GM18502 (cell line): ENCODE measurements around the gene HPCAL1.

Experiments
- ATAC-seq: cut with Tn5 transposase; IDR thresholded peaks from one replicate; pipeline ENCODE4 v1.9.1; 2021; ENCODE audit warnings: mild to moderate bottlenecking; ENCODE audit not compliant: unreplicated experiment, poor library complexity

HPCAL1 gene

DNA sequence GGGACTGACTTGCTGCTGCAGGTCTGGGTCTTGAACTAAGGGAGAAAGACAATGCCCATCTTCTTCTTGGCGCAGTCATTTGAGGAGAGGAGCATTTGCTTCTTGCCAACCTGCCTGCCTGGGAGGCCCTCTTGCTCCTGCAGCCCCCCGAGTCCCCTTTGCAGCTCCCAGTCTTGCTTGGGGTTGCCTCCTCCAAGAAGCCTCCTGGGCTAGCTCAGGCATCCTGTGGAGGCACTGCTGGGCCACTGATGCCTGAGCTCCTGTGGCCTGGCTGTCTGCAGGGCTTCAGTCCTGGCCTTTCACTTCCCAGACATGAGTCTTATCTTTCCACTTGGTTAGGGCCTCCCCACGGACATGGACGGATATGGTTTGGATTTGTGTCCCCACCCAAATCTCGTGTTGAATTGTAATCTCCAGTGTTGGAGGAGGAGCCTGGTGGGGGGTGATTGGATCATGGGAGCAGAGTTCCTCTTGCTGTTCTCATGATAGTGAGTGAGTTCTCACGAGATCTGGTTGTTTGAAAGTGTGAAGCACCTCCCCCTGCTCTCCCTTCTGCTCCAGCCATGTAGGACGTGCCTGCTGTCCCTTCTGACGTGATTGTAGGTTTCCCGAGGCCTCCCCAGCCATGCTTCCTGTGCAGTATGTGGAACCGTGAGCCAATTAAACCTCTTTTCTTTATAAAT, 17.3 kb downstream of the HPCAL1 start:
- ATAC-seq: no peak

DNA sequence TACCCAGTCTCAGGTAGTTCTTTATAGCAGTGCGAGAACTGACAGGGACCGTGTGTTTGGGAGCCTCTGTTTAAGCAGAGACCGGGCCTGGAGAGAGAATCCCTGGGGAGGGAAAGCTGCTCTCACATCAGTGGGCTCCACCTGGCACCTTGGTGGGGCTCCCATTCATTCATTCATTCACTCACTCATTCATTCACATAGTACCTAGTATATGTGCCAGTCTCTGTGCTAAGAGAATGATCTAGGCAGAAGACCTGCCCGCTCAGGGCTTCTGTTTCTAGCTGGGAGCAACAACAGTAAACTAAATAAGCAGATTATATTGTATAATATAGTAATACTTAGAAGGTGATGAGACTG, 17.8 kb downstream of the HPCAL1 start:
- no peak for ATAC-seq

DNA sequence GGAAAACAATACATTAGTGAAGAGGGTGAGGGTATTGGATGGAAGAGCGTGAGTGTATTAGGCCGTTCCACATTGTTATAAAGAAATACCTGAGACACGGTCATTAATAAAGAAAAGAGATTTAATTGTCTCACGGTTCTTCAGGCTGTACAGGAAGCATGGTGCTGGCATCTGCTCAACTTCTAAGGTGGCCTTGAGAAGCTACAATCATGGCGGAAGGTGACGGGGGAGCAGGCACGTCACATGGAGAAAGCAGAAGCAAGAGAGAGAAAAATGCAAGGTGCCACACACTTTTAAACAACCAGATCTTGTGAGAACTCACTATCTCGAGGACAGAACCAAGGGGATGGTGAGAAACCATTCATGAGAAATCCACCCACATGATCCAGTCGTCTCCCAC, 18.2 kb downstream of the HPCAL1 start:
- no peak for ATAC-seq

DNA sequence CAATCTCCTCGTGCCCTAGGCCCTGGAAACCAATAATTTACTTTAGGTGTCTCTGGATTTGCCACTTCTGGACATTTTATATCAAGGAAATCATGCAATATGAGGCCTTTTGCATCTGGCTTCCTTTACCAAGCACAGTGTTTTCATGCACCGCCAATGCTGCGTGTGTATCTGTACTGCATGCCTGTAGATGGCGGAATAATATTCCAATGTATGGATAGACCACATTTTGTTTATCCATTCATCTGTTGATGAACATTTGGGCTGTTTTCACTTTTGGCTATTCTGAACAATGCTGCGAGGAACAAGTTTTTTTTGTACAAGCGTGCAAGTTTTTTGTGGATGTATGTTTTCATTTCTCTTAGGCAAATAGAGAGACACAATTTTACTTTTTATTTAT, 18.9 kb downstream of the HPCAL1 start:
- no peak for ATAC-seq

DNA sequence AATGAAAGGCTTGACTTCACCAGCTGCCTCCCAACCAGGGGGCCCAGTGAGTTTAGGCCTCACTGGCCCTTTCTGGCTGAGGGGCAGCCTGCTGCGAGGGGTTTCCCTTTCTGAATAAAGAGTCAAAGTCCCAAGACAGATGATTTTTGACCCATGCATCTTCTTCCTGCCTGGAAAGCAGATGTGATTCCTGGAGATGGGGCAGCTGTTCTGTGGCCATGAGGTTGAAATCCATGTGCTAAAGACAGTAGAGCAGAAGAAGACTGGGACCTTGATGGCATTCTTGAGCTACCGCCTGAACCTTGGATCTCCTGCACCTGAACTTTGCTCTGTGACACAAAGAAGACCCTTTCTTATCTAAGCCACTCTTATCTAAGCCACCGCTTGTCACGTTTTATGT, 19.8 kb downstream of the HPCAL1 start:
- ATAC-seq: no peak

DNA sequence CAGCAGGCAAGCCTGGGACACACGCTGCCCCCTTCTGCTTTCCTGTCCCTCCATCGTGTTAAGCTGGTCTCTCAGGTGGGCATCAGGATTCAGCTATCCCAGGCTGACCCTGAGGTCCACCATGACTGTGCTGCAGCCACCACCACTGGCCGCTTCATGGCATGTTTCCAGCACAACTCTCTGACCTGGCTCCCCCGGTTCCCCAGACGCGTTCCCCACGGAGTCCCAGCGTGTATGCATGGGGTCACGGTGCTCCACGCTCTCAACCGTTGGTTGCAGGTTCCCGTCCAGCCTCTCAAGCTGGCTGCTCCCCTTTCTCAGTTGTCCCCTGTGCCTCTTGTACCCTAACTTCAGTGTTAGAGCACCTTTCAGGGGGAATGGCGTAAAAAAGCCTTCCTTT, 20.3 kb downstream of the HPCAL1 start:
- ATAC-seq: no peak

DNA sequence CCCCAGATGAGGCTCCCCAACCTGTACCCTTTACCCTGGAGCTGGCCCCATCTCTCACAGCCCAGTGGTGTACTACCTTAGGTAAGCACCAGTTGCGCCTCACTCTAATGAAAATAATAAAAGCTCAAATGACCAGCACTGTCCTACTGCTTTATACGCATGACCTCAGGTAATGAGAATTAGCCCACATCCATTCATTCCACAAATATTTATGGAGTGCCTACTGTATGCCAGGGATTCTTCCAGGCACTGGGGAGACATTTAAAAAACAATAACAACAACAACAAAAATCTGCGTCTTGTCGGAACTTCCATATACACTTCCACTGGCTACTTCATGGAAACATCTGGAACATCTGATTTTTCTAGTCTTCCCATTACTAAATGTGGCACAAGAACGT, 20.8 kb downstream of the HPCAL1 start:
- ATAC-seq: no peak

DNA sequence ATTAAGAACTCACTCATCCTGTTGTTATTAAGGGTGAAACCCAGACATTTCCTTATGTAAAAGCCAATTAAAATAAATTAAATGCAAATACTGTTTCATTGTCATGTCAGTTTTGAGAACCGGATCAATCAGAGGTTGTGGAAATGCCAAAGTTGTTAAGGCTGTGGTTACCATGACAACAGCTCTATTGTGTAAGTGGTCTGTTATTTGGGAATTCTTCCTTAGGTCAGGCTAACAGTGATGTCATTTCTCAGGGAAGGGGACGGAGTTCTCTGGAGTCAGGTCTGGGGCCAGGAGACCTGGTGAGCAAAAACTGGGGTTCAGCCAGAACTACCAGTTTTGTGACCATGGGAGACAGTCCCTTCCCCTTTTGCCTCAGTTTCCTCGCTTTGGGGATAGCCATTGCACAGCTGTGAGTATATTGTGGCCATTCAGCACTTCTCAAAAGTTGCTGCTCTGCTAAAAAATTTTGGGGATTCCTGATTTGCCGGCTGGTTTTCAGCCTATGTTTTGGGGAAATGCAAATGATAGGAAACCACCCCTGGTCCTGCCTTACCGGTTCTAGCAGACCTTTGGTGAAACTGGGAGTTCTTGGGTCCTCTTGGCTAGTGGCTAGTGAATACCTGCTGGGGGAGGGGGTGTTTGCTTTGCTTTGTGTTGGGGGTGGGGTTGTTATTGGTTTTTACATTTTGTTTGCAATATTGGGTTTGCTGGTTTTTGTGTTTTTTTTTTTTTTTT, 21.6 kb downstream of the HPCAL1 start:
- ATAC-seq: no peak

DNA sequence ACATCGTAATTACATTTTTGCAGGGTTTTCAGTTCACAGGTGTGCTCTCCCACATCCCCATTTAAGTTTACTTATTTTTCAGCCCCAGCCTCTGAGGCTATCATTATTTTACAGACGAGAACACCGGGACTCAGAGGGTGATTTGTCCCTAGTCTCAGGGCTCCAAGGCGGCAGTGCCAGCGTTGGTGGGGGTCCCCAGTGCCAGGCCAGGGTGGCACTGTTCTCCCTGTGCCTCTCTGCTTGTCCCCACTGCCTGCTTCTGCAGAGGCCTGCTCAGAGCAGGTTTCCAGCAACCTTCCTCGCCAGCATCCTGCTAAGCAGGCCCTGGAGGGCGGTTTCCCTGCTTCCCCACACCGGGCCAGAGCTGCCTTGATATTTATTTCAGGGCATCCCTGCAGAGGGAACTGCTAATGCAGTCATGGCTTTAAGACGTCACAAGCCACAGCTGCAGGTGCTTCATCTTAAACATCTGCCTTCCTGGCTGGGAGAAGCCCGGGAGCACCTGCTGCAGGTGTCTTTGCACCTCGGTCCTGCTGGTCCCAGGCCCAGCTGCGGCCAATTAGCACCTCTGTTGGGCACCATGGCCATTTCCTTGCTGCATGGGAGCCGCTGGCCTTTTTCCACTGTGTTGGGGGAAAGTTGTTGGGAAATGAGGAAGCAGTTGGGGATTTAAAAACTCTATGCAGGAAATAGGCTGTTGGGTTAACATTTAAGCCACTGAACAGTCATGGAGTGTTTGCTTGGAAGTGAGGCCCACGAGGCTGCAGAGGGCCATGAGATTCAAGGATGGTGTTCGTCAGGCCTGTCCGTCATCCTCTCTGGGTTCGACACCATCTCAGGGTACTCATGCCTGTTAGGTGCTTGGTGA, 22.8 kb downstream of the HPCAL1 start:
- no peak for ATAC-seq

DNA sequence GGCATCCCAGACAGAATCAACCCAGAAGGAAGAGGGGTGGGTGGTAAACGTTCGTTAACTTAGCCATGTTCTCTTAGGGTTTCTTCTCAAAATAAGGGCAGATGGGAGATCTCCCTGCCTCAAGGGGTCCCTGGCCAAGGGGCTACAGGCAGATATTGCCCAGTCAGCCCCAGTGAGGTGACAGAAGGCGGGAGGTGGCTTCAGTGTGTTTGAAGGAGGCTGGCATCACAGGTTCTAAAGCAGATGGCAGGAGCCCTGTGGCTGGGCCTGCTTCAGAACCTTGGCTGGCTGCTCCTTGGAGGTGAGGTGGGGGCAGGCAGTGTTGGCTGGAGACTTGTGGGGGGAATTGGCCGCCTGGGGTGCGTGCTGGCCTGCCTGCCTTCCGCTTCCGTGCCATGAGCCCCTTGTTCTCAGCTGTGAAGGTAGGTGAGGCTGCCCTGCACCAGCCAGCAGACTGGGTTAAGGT, 23.5 kb downstream of the HPCAL1 start:
- no peak for ATAC-seq

DNA sequence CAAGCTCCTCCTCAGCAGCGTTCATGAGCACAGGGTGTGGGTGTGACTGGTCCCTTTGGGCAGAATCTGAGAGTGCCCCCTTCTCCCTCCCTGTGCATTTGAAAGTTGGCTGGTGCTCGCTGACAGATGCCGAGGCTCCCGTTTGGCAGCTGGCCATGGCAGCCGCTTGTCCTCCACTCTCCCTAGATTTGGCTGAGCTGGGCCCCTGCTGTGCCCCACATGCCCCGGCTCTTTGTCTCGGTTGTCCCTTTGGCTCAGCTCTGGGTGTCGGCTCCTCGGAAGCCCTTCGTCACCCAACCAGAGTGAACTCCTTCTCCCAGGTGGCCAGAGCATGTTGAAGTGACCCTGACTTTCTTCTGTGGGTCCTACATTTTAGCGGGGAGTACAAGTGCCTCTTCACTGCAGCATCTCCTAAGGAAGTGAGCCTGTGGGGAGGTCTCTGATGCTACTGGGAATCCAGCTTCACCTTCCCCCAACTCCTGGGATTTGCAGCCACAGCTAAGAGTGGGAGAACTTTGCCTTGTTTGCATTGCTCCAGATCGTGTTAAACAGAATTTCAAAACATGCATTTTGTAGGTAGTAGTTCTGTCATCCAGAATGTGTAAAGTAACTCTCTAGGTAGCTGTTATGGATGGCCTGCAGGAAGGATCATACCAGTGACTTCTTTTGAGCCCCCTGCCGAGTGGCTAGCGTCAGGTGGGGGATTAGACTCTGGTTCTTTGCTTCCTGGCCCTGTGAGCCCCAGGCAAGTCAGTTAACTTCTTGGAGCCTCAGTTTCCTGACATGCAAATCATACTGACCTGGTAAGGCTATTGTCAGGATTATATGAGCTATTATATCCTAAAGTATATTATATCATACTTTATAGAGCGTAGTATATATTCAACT, 24.2 kb downstream of the HPCAL1 start:
- ATAC-seq: no peak

DNA sequence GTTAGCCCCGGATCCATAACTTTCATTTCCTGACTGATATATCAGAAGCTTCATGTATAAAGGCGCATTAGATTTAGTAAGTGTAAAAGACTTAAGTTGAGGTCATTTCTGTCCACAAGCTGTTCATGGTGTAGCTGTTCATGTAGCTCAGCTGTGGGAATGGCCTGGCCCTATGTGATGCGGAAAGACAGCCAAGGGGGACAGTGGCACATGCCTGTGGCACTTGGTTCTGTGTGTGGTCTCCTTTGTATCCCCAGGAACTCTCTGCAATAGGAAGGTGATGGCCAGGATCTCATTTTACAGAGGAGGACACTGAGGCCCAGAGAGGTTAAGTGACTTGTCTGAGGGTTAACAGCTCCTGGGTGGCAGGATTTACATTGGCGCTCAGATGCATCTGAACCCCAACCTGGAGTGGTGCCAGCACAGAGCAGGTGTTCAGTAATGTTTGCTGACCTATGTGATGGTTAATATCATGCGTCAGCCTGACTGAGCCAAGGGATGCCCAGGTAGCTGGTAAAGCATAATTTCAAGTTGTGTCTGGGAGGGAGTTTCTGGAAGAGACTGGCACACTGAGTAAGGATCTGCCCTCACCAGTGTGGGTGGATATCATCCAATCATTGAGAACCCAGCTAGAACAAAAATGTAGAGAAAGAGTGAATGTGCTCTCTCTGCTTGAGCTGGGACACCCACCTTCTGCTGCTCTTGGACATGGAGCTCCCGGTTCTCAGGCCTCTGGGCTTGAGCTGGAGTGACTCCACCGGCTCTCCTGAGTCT, 25.4 kb downstream of the HPCAL1 start:
- no peak for ATAC-seq

DNA sequence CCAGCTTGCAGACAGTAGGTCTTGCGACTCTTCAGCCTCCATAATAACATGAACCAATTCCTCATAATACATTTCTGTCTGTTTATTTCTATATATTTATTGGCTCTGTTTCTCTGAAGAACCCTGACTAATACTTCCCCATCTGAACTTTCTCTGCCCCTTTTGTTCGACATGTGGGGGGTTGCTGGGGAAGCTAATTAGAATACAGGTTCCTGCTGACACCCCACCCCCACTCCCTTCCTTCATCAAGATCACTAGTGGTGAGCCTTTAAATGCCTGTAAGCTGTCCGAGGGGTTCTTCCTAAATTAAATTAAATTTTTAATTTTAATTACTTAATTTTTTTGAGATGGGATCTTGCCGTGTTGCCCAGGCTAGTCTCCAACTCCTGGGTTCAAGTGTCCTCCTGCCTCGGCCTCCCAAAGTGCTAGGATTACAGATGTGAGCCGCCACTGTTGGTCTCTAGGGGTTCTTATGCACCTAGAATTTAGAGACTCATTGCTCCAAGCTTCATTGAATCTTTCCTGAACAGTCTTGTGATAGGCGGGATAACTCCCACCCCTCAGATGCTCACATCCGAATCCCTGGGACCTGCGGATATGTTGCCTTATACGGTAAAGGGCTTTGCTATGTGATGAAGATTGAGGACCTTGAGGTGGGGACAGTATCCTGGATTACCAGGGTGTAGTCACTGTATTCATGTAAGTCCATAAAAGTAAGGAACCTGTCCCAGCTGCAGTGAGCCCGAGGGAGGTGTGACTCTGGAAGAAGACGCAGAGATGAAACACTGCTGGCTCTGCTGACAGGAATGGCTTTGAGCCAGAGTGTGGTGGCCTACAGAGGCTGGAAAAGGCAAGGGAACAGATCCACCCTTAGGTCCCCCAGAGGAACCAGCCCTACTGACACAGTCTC, 26.2 kb downstream of the HPCAL1 start:
- ATAC-seq: no peak

DNA sequence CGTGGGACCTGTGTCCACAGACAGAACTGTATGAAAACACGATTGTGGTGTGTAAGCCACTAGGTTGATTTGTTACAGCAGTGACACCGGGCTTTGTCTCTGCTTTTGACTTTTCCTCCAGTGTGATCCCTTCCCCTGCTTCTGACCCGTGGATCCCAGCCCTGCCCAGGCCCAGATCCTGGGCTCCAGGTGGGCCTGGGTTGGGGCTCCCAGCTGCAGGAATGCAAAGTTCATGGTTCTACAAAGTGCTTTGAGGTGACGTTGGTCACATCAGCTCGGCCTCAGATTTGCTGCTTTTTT, 26.8 kb downstream of the HPCAL1 start:
- ATAC-seq: no peak

DNA sequence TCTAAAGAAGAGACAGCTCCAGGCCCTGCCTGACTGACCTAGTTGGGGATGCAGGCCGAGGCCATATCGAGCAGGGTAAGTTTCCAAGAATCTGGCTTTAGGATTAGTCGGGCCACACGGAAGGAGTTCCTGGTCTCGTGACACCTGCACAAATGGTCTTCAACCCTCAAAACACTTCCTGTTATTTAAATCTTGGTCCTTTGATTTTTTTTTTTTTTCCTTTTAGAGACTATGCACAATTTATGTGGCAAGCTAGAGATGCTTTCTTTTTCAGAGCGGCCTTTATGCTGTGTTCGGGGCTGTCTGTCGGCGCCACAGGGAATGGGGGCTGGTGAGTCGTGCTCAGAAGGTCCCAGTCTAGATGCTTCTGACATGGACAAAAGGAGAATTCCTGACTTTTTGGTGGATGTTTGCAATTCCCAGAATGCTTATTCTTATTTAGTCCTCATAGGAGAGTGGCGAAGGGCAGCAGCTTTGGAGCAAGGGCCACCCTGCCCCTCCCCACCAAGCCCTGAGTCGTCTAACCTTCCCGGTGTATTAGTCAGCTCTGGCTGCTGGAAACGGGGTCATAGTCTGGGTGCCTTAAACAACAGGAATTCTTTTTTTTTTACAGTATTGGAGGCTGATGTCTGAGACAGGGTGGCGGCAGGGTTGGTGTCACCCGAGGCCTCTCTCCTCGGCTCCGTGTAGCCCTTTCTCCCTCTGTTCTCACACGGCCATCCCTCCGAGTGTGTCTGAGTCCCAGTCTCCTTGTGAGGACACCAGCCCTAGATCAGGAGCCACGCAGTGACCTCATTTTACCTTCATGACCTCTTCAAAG, 27.4 kb downstream of the HPCAL1 start:
- no peak for ATAC-seq

DNA sequence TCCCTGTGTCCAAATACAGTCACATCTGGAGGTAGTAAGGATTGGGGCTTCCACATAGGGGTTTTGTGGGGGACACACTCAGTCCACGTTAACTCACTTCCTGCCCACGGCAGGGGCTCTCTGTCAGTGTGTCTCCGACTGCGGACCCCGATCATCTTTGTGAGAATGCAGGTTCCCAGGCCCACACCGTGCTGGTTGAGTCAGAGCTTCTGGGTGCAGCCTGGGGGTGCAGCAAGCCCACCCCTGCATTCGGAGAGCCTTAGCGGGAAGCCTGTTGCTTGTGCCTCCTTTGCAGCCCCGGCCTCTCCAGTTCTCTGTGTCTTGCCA, 28.0 kb downstream of the HPCAL1 start:
- ATAC-seq: no peak

DNA sequence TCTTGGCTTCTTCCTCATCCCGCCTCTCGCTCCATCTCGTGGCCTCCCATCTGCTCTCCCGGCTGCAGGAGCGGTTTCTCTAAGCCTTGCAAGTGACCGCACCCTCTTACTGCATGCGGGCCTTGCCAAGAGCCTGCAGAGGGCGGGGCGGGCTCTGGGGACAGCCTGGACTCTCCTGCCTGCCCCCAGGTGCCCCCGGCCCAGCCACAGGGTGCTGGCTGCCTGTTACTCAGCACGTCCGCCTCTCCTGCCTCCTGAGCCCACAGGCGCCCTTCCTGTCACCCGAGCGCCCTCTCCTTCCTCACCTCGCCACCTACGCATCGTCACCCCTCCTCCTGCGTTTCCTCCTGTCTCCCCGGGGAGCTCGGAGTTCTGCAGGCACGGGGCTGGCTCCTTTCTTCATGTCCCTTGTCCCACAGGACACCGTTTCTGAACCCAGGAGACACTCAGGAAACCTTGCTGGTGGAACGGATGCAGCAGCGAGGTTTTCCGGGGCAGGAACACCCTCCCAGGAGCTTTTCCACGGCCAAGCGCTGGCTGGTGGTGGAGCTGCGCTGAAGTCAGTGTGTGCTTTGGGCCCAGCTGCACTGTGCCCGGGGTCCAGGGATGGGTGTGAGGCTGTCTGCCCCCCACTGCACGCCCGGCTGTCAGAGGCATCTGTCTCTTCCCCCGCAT, 28.5 kb downstream of the HPCAL1 start:
- ATAC-seq: peak; percentile 66
